Peyer's patch (tissue), 4 donors: Measurements from ENCODE around the gene SKI. TPM values are rescaled to one million over a fixed set of nuclear protein-coding genes. Genes with fewer than 3 reads are reported as not detected.

Experiments
- DNase-seq, 3 donors: peaks; one replicate each; pipeline ENCODE4 v3.0.0-alpha.2; 2017 to 2019
- H3K27ac ChIP-seq, 4 donors: fragments of 200-600 bp; sonication (generic); one replicate each; pipeline ENCODE4 v1.5.1; 2016 to 2019
- H3K27me3 ChIP-seq, 2 donors: fragments of 200-600 bp; sonication (generic); one replicate each; pipeline ENCODE4 v1.5.1; 2019
- H3K36me3 ChIP-seq, 3 donors: fragments of 200-600 bp; sonication (generic); one replicate each; pipeline ENCODE4 v1.5.1; 2016 to 2019
- H3K4me1 ChIP-seq, 4 donors: fragments of 200-600 bp; sonication (generic); one replicate each; pipeline ENCODE4 v1.5.1; 2016 to 2019
- H3K4me3 ChIP-seq, 4 donors: fragments of 200-600 bp; sonication (generic); 1 replicate in 3 of 4; 2 replicates in 1 of 4; pipeline ENCODE4 v1.5.1; 2016 to 2019; ENCODE audit warnings: mild to moderate bottlenecking in 1 of 4
- H3K9me3 ChIP-seq, 4 donors: fragments of 200-600 bp; sonication (generic); one replicate each; pipeline ENCODE4 v1.5.1; 2016 to 2019; ENCODE audit warnings: mild to moderate bottlenecking in 1 of 4
- CTCF ChIP-seq, 6 experiments: fragments of 450-650 bp in 4 of 6; fragments of 200-600 bp in 2 of 6; sonication (generic) in 1 of 6; IDR thresholded peaks; one replicate each; pipeline ENCODE4 v1.5.1; 2017 to 2019; ENCODE audit warnings: antibody characterized with exemption in 6 of 6, mild to moderate bottlenecking in 3 of 6, moderate library complexity in 1 of 6
- POLR2A ChIP-seq, 2 donors: fragments of 450-650 bp; IDR thresholded peaks; one replicate each; pipeline ENCODE4 v1.5.1; 2017; ENCODE audit warnings: antibody characterized with exemption in 2 of 2, mild to moderate bottlenecking in 2 of 2, moderate library complexity in 2 of 2
- total RNA-seq, 4 donors: library from RNA; depleted of rRNA; stranded (reverse); fragments of >200 nt; gene quantifications; one replicate each; pipeline ENCODE4 v1.1.0, GENCODE V29; 2016

Gene SKI
- total RNA-seq, 4 donors from 2014 or later = 20.1 to 41.5 (median 37.1) TPM

GRCh38 chr1:2353551-2354438, 125.7 kb downstream of the SKI start:
- no peak for TF ChIP-seq CTCF (IDR thresholded peaks at IDR 0.05)
- no peak for TF ChIP-seq POLR2A (IDR thresholded peaks at IDR 0.05)
- H3K4me3 ChIP-seq = no peak overlapping the region
- H3K9me3 ChIP-seq = no peaks in the 10 kb centered on the region
- no peak for DNase-seq
- no peaks in the 10 kb centered on the region for H3K4me1 ChIP-seq
- H3K27ac ChIP-seq = no peak overlapping the region
- H3K36me3 ChIP-seq = no peaks in the 10 kb centered on the region
- H3K27me3 ChIP-seq = no peaks in the 10 kb centered on the region

GRCh38 chr1:2354511-2355372, 126.6 kb downstream of the SKI start:
- H3K9me3 ChIP-seq = no peaks in the 10 kb centered on the region
- no peak overlapping the region for H3K4me3 ChIP-seq
- no peak for DNase-seq
- TF ChIP-seq POLR2A (IDR thresholded peaks at IDR 0.05) = no peak
- H3K27me3 ChIP-seq = no peaks in the 10 kb centered on the region
- no peak overlapping the region for H3K27ac ChIP-seq
- H3K36me3 ChIP-seq = no peaks in the 10 kb centered on the region
- H3K4me1 ChIP-seq = no peaks in the 10 kb centered on the region

- H3K27ac ChIP-seq = no peak overlapping the region
- TF ChIP-seq CTCF (IDR thresholded peaks at IDR 0.05) (no peak), POLR2A (IDR thresholded peaks at IDR 0.05) (no peak)
- no peaks in the 10 kb centered on the region for H3K4me1 ChIP-seq
- DNase-seq = no peak
- H3K4me3 ChIP-seq = no peak overlapping the region
- no peaks in the 10 kb centered on the region for H3K27me3 ChIP-seq
- no peaks in the 10 kb centered on the region for H3K36me3 ChIP-seq
- no peaks in the 10 kb centered on the region for H3K9me3 ChIP-seq
Measured at GRCh38 chr1:2355373-2356261, 127.5 kb downstream of the SKI start.

- no peak for DNase-seq
- Histone ChIP-seq H3K27ac (no peak overlapping the region), H3K27me3 (no peaks in the 10 kb centered on the region), H3K36me3 (no peaks in the 10 kb centered on the region), H3K4me3 (no peak overlapping the region), H3K4me1 (no peaks in the 10 kb centered on the region), H3K9me3 (no peaks in the 10 kb centered on the region)
- TF ChIP-seq CTCF (IDR thresholded peaks at IDR 0.05) (no peak), POLR2A (IDR thresholded peaks at IDR 0.05) (no peak)
Measured at GRCh38 chr1:2356401-2356800, 128.3 kb downstream of the SKI start.

GRCh38 chr1:2356911-2357845, 129.1 kb downstream of the SKI start:
- H3K4me3 ChIP-seq = no peak overlapping the region
- no peaks in the 10 kb centered on the region for H3K27me3 ChIP-seq
- TF ChIP-seq POLR2A (IDR thresholded peaks at IDR 0.05) (no peak), CTCF (IDR thresholded peaks at IDR 0.05) (no peak)

More at GRCh38 chr1:2356911-2357845, 129.1 kb downstream of the SKI start:
- Histone ChIP-seq H3K9me3 (no peaks in the 10 kb centered on the region), H3K36me3 (no peaks in the 10 kb centered on the region), H3K27ac (no peak overlapping the region), H3K4me1 (no peaks in the 10 kb centered on the region)
- no peak for DNase-seq
